HepG2 (cell line): ENCODE measurements around the gene SAMD4A. TPM values are rescaled to one million over a fixed set of nuclear protein-coding genes. Genes with fewer than 3 reads are reported as not detected.

Experiments
- HOMEZ ChIP-seq: IDR thresholded peaks from 2 replicates; pipeline ENCODE4 v1.6.1; 2016; ENCODE audit warnings: low read depth
- MZF1 ChIP-seq: sonication (generic); formaldehyde crosslinking; IDR thresholded peaks from 2 replicates; pipeline ENCODE4 v1.8.1; 2023; ENCODE audit warnings: mild to moderate bottlenecking, missing genetic modification reagents, borderline replicate concordance
- NFE2L1 ChIP-seq: sonication (generic); formaldehyde crosslinking; IDR thresholded peaks from 2 replicates; pipeline ENCODE4 v1.4.0; 2020; ENCODE audit warnings: missing genetic modification reagents, mild to moderate bottlenecking, borderline replicate concordance
- TFE3 ChIP-seq: IDR thresholded peaks from 2 replicates; pipeline ENCODE4 v1.6.1; 2016
- ZNF18 ChIP-seq: sonication (generic); formaldehyde crosslinking; IDR thresholded peaks from 2 replicates; pipeline ENCODE4 v1.8.0; 2022; ENCODE audit warnings: mild to moderate bottlenecking, missing genetic modification reagents; ENCODE audit not compliant: insufficient replicate concordance
- ZNF350 ChIP-seq: sonication (generic); formaldehyde crosslinking; IDR thresholded peaks from 2 replicates; pipeline ENCODE4 v1.4.0; 2020; ENCODE audit warnings: mild to moderate bottlenecking, low read depth, missing genetic modification reagents, borderline replicate concordance
- ZNF441 ChIP-seq: sonication (generic); formaldehyde crosslinking; IDR thresholded peaks from 2 replicates; pipeline ENCODE4 v1.7.0; 2021; ENCODE audit warnings: missing genetic modification reagents, borderline replicate concordance
- ZNF547 ChIP-seq: sonication (generic); formaldehyde crosslinking; IDR thresholded peaks from 2 replicates; pipeline ENCODE4 v1.5.1; 2020; ENCODE audit warnings: mild to moderate bottlenecking, missing genetic modification reagents
- polyA plus RNA-seq, 8 experiments: library from polyadenylated mRNA; depleted of rRNA in 3 of 8; stranded (reverse) in 7 of 8; unstranded in 1 of 8; fragments of >200 nt; fragmentation: Illumina TruSeq in 4 of 8; extraction: Trizol in 4 of 8; gene quantifications; 2 replicates each; pipeline versions ENCODE4 v1.2.1 to v1.2.3, GENCODE V29; 2011 to 2016; ENCODE audit warnings: low read depth in 4 of 8, missing spikeins in 1 of 8, mixed read lengths in 1 of 8; ENCODE audit not compliant: insufficient read depth in 1 of 8
- total RNA-seq, 5 experiments: library from RNA; depleted of rRNA; stranded (reverse); fragments of >200 nt; fragmentation: Illumina TruSeq; extraction: Trizol; gene quantifications; 2 replicates each; pipeline ENCODE4 v1.2.3, GENCODE V29; 2016; ENCODE audit warnings: low read depth in 1 of 5

SAMD4A gene
- total and polyA plus RNA-seq, 2 of the 13 experiments (the other 11 are each of a cell fraction or from before 2014, with no cell fraction given) = 11.8 to 13.0 TPM

GRCh38 chr14:54653712-54654469 is 87.0 kb downstream of the SAMD4A start (continued):
- TF ChIP-seq TFE3 (0 out of 2 replicates have a peak, but pooled peaks have one; percentile 52), NFE2L1 (CRISPR knock-in tag) (no peak), ZNF350 (CRISPR knock-in tag) (no peak), MZF1 (no peak), HOMEZ (peak; percentile 71), ZNF441 (CRISPR knock-in tag) (no peak), ZNF18 (CRISPR knock-in tag) (no peak), ZNF547 (CRISPR knock-in tag) (no peak)
